ENCODE results near the gene NPHS2.

The NPHS2 gene

GRCh38 chr1:179575497-179576314 is at the start of gene NPHS2:
Gene NPHS2 (minus strand): TSS chr1:179575948. CDS start chr1:179575864, 84 bp downstream.
- DNase-seq (ENCODE audit: low read depth in 1 of 2, low spot score in 1 of 2) = no peak

DNA sequence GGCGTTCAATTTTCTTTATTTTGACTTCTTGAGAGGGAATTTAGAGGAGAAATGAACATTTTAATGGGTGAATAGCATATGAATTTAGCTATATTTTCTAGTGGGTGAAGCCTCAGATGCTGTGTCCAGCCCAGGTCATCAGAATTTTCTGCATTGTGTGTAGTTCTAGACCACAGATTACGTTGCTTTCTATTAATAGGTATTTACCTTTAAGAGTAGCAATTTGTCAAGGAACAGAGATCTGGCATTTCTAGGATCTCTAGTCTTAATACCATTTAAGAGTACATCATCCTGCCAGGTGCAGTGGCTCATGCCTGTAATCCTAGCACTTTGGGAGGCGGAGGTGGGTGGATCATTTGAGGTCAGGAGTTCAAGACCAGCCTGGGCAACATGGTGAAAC is 36.6 kb upstream of the NPHS2 start:
- no peak for DNase-seq (ENCODE audit: low read depth in 1 of 2, low spot score in 1 of 2)

DNA sequence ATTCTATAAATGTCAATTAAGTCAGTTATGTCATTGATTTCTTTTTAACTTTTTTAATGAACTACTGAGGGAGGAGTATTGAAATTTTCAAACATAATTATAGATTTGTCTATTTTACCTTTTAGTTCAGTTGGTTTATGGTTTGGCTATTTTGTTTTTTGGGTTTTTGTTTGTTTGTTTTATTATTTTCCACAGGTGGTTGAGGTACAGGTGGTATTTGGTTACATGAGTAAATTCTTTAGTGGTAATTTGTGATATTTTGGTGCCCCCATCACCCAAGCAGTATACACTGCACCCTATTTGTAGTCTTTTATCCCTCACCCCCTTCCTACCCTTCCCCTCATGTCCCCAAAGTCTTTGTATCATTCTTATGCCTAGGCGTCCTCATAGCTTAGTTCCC is 25.3 kb upstream of the NPHS2 start:
- no peak for DNase-seq (ENCODE audit: low read depth in 1 of 2, low spot score in 1 of 2)

GRCh38 chr1:179599623-179600249 is 24.0 kb upstream of the NPHS2 start:
- DNase-seq (ENCODE audit: low read depth in 1 of 2, low spot score in 1 of 2) = no peak

DNA sequence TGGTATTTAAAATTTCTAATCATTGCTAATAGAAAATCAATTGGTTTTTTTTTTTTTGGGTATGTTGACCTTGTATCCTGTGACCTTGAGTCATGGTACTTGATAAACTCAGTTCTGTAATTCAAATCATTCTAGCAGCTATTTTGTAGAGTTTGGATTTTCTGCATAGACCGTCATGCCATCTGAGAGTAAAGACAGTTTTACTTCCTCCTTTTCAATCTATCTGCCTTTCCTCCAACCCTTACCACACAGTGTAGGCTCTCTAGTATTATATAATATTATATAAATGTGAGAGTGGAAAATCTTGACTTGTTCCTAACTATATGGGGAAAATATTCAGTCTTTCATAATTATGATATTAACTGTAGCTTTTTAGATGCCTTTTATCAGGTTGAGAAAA is 22.9 kb upstream of the NPHS2 start:
- DNase-seq (ENCODE audit: low read depth in 1 of 2, low spot score in 1 of 2) = no peak

DNA sequence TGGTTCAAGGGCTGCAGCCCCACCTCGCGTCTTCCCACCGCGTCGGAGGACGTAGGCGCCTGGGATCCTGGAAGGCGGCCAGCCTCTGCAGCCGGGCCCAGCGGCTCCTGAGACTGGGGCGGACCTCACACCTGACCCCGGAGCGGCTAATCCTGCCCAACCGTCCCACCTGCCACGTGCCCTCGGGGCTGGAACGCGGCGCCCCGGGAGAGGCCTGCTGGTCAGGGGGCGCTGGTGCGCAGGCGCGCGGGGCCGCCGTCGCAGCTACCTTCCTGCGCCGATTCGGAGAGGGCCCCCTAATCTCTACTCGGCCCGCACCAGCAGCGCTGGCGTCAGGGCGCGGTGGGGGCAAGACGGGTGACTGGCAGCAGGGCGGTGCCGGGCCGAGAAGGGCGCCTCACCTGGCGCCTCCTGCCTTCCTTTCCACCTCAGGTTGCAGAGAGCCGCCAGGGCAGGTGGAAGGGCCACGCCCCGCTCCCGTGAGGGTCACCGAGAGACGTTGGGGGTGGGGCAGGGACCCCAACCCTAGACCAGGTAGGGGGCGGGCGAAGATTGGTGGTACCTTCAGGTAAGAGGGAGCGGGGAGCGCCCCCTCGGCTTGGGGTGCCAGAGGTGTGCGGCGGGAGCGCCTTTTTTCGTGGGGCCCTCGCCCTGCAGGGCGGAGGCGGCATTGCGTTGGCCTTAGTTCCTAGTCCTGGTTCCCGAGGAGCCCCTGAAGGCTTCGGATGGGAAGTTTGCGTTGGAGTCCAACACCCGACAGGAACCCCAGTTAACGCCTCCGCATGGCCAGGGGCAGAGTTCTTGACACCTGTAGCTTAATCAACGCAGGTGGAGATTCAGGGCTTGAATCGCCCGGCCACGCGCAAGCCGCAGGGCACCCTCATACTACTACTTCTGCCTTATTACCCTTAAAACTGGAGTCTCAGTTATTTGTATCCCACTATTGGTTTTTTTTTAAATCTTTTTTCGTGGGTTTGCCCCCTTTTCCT is 16.1 kb upstream of the NPHS2 start, which contains the start of gene TDRD5:
TSS of gene TDRD5 (plus strand) at position 241 of the 989 bp plus-strand sequence. CDS start 784 bp downstream, outside the sequence.
- DNase-seq (ENCODE audit: low read depth in 1 of 2, low spot score in 1 of 2) = no peak

- DNase-seq (ENCODE audit: low read depth in 1 of 2, low spot score in 1 of 2) = no peak
Observed at GRCh38 chr1:179591253-179591591, 15.5 kb upstream of the NPHS2 start.

- DNase-seq (ENCODE audit: low read depth in 1 of 2, low spot score in 1 of 2) = no peak
Observed at GRCh38 chr1:179590671-179591070, 14.9 kb upstream of the NPHS2 start.

DNA sequence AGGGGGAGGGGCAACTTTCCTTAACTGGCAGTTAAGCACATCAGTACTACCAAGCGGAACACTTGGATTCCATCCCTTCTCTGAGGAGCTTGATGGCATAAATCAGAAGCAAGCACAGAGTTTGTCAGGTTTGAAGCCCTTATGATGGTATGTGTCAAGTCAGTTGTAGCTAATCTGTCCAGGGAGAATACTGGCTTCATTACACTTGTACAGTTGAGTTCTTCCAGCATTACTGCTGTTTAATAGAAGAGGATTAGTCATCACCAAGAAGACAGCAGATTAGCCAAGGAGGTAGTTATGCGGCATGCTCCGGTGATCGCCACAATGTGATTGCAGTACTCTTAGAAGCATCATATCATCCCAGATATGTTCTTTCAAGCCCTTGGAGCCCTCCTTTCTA is 13.8 kb upstream of the NPHS2 start:
- DNase-seq (ENCODE audit: low read depth in 1 of 2, low spot score in 1 of 2) = no peak

- DNase-seq (ENCODE audit: low read depth in 1 of 2, low spot score in 1 of 2) = no peak
Observed at GRCh38 chr1:179588425-179589024, 12.8 kb upstream of the NPHS2 start.

DNA sequence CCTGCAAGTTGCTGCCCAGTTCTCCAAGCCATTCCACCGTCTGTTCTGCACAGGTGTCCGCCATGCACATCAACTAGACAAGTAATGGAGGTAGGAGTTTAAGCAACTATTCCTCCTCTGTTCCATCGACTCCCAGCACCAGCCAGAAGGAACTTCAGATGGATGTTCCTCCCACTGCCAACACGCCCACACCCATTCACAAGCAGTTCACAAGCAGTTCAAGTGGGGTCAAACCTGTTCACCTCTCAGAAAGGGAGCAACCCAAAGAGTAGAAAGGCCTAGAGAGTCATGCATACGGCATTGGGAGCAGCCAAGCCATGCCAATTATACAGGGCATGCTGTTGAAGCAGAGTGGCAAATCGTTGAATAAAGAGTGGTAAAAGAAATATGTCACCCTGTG is 11.6 kb upstream of the NPHS2 start:
- DNase-seq (ENCODE audit: low read depth in 1 of 2, low spot score in 1 of 2) = no peak

DNA sequence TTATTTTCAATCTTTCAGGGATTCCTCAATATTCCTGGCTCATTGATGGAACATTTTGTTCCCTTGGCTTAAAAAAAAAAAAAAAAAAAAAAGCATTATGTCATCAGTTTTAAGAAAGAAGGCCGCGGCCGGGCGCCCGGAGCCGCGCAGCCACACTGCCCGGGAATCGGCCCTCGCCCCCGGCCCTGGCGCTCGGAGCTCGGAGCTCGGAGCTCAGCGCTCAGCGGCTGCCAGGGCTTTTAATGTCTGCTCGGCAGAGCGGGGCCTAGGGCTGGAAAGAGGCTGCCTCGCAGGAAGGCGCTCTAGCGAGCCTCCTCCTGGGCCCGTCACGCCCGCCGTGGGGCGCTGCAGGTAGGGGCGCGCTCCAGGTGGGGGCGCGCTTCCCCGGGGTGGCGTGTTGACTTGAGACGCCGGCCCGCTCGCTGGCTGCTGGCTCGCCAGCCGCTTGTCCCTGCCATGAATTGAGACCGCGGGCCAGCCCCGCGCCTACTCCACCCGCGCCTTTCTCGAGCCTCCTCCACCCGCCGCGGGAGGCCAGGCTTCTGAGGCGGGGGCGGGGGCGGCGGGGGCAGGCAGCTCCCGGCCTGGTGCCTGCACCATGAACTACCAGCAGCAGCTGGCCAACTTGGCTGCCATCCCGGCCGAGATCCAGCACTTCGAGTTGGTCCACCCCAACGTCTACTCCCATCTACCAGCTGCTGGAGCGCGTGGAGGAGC is 10.5 kb upstream of the NPHS2 start:
- DNase-seq (ENCODE audit: low read depth in 1 of 2, low spot score in 1 of 2) = no peak

DNA sequence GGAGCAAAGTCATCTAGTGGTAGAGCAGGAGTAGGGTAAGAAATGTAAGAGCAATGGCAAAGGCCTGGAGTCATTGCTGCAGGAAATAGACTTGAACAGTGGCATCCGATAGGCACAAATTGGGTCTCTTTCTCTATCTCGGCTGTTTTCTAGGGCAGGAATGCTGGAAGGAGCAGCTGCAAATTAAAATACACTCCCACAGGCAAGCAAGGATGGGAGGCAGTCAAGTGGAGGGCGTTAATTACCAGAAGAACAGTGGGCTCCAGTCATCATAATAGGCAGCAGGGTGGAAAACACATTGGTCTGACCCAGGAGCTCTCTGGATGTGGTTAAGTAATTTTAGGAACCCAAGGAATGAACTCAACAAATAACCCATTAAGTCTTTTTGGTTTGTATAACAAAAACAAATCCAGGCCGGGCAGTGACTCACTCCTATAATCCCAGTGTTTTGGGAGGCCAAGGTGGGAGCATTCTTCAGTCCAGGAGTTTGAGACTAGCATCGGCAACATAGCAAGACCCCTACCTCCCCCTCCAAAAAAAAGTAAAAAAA is 8.1 kb upstream of the NPHS2 start:
- no peak for DNase-seq (ENCODE audit: low read depth in 1 of 2, low spot score in 1 of 2)

GRCh38 chr1:179576509-179576908 is 761 bp upstream of the NPHS2 start:
- no peak for DNase-seq (ENCODE audit: low read depth in 1 of 2, low spot score in 1 of 2)

DNA sequence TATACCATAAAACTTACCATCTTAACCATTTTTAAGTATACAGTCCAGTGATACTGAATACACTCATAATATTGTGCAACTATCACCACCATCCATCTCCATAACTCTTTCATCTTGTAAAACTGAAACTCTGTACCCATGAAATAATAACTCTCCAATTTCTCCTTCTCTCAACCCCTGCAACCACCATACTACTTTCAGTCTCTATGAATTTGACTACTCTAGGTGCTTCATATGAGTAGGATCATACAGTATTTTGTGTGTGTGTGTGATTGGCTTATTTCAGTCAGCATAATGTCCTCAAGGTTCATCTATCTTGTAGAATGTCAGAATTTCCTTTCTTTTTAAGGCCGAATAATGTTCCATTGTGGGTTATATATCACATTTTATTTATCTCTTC is 17.7 kb downstream of the NPHS2 start:
- no peak for DNase-seq (ENCODE audit: low read depth in 1 of 2, low spot score in 1 of 2)

DNA sequence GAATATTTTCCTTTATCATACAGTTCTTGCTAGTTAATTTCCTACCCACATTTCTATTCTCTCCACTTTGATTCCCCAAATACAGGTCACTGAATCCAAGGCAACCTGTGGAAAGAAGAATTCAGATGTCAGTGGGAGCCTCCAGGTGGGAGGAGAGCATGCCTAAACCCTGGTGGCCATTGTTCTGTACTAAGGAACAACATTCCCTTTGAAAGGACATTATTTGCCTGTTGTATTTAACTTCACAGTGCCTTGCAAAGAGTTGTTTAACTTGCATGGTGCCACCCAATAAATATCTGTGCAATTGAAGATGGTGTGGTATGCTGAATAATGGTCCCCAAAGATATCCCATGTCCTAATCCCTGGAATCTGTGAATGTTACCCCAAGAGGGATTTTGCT is 21.3 kb downstream of the NPHS2 start:
- no peak for DNase-seq (ENCODE audit: low read depth in 1 of 2, low spot score in 1 of 2)

GRCh38 chr1:179550746-179551682 is 24.7 kb downstream of the NPHS2 start:
- no peak for DNase-seq (ENCODE audit: low read depth in 1 of 2, low spot score in 1 of 2)

DNA sequence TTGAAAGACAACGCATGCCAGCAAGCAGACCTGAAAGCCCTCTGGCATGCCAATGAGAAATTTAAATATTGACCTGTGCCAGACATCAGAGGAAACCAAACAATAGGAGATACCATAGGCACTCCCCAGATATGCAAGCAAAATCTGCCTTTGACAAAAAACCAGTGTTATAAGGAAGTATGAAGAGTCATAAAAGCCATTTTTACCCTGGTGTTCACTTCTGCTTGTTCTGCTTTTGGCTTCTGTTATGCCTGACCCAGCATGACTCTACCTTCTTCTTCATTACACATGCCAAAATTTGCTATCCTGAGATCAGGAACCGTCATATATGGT is 26.4 kb downstream of the NPHS2 start:
- no peak for DNase-seq (ENCODE audit: low read depth in 1 of 2, low spot score in 1 of 2)

DNA sequence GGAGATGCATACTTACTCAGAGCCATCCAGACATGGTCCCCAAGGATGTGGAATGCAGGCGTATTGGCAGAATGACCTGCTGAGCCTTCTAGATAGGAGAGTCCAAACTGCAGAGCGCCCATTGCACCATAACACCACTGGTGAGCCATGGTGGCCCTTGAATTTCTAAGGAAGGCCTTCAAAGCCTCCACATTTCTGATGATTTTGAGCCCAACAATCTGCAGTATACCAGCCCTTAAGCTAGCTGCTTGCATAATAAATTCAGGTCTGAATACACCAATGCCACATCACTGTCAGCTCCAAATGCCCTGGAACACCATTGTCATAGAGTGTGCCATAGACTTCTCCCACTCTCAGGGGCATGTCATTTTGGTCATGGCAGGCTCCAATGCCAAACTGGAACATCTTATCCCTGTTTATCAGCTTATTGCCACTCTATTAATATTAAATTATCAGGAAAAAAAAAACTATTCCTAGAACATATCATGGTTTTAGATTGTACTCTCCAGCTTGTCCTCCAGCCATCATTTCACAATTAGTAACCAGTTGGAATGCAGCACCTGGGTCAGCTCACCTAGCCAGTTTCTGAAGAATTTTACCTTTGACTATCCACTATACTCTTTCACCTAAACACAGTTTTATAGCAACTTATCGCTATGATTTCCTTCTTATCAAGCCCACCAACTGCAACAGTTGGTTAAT is 26.9 kb downstream of the NPHS2 start:
- DNase-seq (ENCODE audit: low read depth in 1 of 2, low spot score in 1 of 2) = no peak

Data from activated CD4-positive, alpha-beta T cell treated with anti-CD3 and anti-CD28 coated beads, Interleukin-2, amount 50 U/mL, for 24 hours (primary cell).